NB4 (cell line): ENCODE measurements around the gene FAM163B.

Experiments used
- DNase-seq: peaks from one replicate; pipeline ENCODE4 v3.0.0; 2010; ENCODE audit warnings: low read depth
- H3K4me3 ChIP-seq: one replicate; pipeline ENCODE4 v1.5.1; 2011; ENCODE audit warnings: mild to moderate bottlenecking, low read depth, low read length, moderate library complexity
- CTCF ChIP-seq: IDR thresholded peaks from one replicate; pipeline ENCODE4 v1.5.1; 2012; ENCODE audit warnings: low read depth, low read length
- MYC ChIP-seq: IDR thresholded peaks from 2 replicates; pipeline ENCODE4 v1.6.1; 2011; ENCODE audit warnings: low read depth, low read length
- POLR2A ChIP-seq: IDR thresholded peaks from 2 replicates; pipeline ENCODE4 v1.6.1; 2011; ENCODE audit warnings: mild to moderate bottlenecking; ENCODE audit not compliant: insufficient read length; ENCODE audit errors: extremely low read depth
- TF ChIP-seq, protein P1 (sequence below): IDR thresholded peaks from 2 replicates; pipeline ENCODE4 v1.6.1; 2011; ENCODE audit warnings: low read depth, low read length

FAM163B gene

GRCh38 chr9:133553973-133554713 lies 55.0 kb downstream of the FAM163B start:
- no peak overlapping the region for H3K4me3 ChIP-seq
- TF ChIP-seq, protein P1, sequence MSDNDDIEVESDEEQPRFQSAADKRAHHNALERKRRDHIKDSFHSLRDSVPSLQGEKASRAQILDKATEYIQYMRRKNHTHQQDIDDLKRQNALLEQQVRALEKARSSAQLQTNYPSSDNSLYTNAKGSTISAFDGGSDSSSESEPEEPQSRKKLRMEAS: no peak
- TF ChIP-seq MYC: no peak
- no peak for TF ChIP-seq POLR2A
- no peak for TF ChIP-seq CTCF
- DNase-seq: no peak

DNA sequence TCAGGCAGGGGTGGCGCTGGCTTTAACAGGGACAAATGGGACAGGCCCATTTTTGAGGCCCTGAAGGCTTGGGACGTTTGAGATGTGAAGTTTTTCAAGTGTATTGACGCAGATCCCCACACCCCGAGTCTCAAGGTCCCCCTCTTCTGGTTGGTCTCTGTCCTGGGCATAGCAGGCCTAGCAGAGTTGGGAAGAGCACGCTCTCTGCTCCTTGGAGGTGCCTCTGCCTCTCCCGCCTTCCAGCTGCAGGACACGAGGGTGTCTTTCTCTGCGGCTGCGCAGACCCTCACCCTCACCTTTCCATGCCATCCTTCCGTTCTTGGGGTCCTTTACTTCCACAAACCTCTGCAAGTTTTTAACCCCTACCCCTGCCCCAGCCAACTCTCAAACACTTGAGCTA lies 56.1 kb downstream of the FAM163B start:
- no peak overlapping the region for H3K4me3 ChIP-seq
- no peak for DNase-seq
- TF ChIP-seq, protein P1: no peak
- TF ChIP-seq CTCF: no peak
- no peak for TF ChIP-seq POLR2A
- no peak for TF ChIP-seq MYC

DNA sequence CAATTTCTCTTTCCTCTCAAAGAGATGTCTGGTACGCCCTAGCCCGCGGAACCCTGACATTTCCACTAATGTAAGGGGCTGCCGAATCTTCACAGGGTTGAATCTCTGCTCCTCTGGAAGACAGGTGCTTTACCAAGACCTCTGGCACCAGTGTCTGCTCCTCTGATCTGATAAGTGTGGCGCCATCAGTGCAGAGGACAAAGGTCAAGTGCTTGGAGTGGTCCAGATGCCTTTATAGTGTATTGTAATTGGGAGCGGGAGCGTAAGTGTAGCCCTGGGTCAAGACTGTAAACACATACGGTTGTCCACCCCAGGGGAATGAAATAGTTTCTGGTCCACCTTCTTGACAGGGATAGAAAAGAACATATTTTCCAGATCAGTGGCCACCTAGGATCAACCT lies 57.0 kb downstream of the FAM163B start:
- DNase-seq: no peak
- TF ChIP-seq, protein P1: no peak
- TF ChIP-seq MYC (no peak), POLR2A (no peak), CTCF (no peak)
- H3K4me3 ChIP-seq: no peak overlapping the region

- H3K4me3 ChIP-seq: no peak overlapping the region
- no peak for DNase-seq
- TF ChIP-seq, protein P1: no peak
- TF ChIP-seq MYC (no peak), POLR2A (no peak), CTCF (no peak)
Observed at GRCh38 chr9:133551446-133551845, 57.7 kb downstream of the FAM163B start.

- DNase-seq: no peak
- no peak for TF ChIP-seq POLR2A
- TF ChIP-seq MYC: no peak
- no peak for TF ChIP-seq CTCF
- TF ChIP-seq, protein P1: no peak
- H3K4me3 ChIP-seq: no peak overlapping the region
Observed at GRCh38 chr9:133547116-133547515, 62.1 kb downstream of the FAM163B start.
